ENCODE measurements around the gene VOPP1.

DNA sequence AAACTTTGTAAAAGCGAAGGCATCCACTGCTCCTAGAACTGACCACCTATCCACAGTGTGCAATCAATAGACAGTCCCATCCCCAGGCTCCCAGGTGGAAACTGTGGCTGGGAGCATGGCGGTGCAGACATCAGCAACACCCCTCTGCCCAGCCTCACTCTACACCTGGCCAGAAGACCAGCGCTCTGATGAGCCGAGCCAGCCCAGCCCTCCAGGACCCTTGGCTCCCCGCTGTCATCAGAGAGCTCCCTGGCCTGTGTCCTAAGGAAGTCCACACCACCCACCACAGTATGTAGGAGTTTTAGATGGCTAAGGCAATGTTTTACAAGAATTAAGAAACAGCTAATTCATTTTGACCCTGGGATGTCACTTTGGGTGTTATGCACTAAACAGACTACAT, 81.0 kb downstream of the VOPP1 start:
- TF ChIP-seq POLR2A (IDR thresholded peaks at IDR 0.05) = no peak
- TF ChIP-seq, protein P1, sequence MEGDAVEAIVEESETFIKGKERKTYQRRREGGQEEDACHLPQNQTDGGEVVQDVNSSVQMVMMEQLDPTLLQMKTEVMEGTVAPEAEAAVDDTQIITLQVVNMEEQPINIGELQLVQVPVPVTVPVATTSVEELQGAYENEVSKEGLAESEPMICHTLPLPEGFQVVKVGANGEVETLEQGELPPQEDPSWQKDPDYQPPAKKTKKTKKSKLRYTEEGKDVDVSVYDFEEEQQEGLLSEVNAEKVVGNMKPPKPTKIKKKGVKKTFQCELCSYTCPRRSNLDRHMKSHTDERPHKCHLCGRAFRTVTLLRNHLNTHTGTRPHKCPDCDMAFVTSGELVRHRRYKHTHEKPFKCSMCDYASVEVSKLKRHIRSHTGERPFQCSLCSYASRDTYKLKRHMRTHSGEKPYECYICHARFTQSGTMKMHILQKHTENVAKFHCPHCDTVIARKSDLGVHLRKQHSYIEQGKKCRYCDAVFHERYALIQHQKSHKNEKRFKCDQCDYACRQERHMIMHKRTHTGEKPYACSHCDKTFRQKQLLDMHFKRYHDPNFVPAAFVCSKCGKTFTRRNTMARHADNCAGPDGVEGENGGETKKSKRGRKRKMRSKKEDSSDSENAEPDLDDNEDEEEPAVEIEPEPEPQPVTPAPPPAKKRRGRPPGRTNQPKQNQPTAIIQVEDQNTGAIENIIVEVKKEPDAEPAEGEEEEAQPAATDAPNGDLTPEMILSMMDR (IDR thresholded peaks at IDR 0.05 in 8 of 11, conservative IDR thresholded peaks at IDR 0.05 in 3 of 11) = no peak

Data from spleen (tissue), 7 donors.